ENCODE results near the gene ARHGEF6. TPM values are rescaled to one million over a fixed set of nuclear protein-coding genes. Genes with fewer than 3 reads are reported as not detected.
"Not testable (repeated sequence)": the region's sequence is repeated elsewhere in the genome, so short reads cannot be mapped to it uniquely, and the experiment has no call there.

Gene ARHGEF6
- total RNA-seq, 1 donor from 2014 or later, result 16.2 TPM

DNA sequence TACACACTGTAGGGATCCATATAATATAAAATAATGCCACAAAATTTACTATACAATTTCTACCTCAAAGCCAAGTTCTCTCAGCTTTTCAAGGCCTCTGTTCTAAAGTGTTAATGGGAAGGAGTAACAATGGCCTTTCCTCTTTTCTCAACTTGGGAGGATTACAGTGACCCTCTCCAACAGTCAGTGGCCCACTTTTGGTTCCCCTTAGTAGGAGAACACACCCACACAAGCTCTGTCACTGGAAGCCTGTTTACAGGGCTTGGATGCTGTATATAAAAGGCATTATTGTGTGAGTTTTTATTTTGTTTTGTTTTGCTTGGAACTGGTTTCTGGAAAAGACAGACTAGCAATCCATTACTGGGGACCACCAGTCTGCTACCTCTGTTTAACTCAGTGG is 1.8 kb downstream of the ARHGEF6 start:
- Histone ChIP-seq H3K4me1 (peaks cover 5% of the 10 kb centered on the region), H3K27ac (peak overlapping the region; percentile 21), H3K36me3 (no peaks in the 10 kb centered on the region), H3K27me3 (no peaks in the 10 kb centered on the region), H3K4me3 (no peak overlapping the region), H3K9me3 (no peaks in the 10 kb centered on the region)
- DNase-seq (ENCODE audit: extremely low spot score in 2 of 2), result no peak
- intact Hi-C loops (cut with DNase I), result no loop called here
- TF ChIP-seq POLR2A (IDR thresholded peaks at IDR 0.05) (no peak), POLR2AphosphoS5 (IDR thresholded peaks at IDR 0.05; ENCODE audit: insufficient read depth in 1 of 2, low read depth in 1 of 2) (no peak)
- TF ChIP-seq, protein P1, sequence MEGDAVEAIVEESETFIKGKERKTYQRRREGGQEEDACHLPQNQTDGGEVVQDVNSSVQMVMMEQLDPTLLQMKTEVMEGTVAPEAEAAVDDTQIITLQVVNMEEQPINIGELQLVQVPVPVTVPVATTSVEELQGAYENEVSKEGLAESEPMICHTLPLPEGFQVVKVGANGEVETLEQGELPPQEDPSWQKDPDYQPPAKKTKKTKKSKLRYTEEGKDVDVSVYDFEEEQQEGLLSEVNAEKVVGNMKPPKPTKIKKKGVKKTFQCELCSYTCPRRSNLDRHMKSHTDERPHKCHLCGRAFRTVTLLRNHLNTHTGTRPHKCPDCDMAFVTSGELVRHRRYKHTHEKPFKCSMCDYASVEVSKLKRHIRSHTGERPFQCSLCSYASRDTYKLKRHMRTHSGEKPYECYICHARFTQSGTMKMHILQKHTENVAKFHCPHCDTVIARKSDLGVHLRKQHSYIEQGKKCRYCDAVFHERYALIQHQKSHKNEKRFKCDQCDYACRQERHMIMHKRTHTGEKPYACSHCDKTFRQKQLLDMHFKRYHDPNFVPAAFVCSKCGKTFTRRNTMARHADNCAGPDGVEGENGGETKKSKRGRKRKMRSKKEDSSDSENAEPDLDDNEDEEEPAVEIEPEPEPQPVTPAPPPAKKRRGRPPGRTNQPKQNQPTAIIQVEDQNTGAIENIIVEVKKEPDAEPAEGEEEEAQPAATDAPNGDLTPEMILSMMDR (IDR thresholded peaks at IDR 0.05), result no peak

DNA sequence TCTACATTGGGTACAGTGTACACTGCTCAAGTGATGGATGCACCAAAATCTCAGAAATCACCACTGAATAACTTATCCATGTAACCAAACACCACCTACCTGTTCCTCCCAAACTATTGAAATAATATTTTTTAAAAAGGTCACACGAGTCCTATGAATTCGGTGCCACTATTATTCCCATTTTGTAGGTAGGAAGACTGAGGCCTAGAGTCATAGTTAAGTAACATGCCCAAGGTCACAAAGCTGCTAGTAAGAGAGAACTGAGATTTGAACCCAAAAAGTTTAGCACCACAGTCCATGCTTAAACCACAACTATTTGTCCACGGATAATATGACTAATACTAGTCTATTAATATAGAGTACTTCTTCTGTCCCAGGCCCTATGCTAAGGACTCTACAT is 2.7 kb downstream of the ARHGEF6 start:
- Histone ChIP-seq H3K9me3 (no peaks in the 10 kb centered on the region), H3K36me3 (no peaks in the 10 kb centered on the region), H3K27ac (no peak overlapping the region), H3K4me1 (peaks cover 5% of the 10 kb centered on the region), H3K4me3 (no peak overlapping the region), H3K27me3 (no peaks in the 10 kb centered on the region)
- TF ChIP-seq POLR2A (IDR thresholded peaks at IDR 0.05) (no peak), POLR2AphosphoS5 (IDR thresholded peaks at IDR 0.05; ENCODE audit: insufficient read depth in 1 of 2, low read depth in 1 of 2) (no peak)
- TF ChIP-seq, protein P1 (IDR thresholded peaks at IDR 0.05), result no peak
- no peak for DNase-seq (ENCODE audit: extremely low spot score in 2 of 2)
- intact Hi-C loops (cut with DNase I), result no loop called here

DNA sequence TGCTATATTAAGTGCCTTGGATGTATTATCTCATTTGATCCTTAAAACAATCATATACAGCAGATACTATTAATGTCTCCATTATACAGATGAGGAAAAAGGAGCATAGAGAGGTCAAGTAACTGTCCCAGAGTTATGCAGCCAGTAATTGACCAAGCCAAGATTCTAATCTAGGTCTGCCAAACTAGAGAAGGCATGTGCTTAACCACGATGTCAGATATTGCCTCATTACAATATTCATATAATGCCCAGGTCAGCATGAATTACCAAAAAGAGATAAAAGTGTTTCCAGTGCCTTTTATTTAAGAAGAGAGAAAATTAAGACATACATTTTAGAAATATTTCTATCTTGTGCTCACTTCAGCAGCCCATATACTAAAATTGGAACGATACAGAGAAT is 7.1 kb downstream of the ARHGEF6 start:
- H3K27me3 ChIP-seq, result no peaks in the 10 kb centered on the region
- intact Hi-C loops (cut with DNase I), result no loop called here
- TF ChIP-seq, protein P1 (IDR thresholded peaks at IDR 0.05), result no peak
- no peak for TF ChIP-seq POLR2A (IDR thresholded peaks at IDR 0.05)
- no peak for TF ChIP-seq POLR2AphosphoS5 (IDR thresholded peaks at IDR 0.05; ENCODE audit: insufficient read depth in 1 of 2, low read depth in 1 of 2)
- DNase-seq (ENCODE audit: extremely low spot score in 2 of 2), result no peak
- H3K9me3 ChIP-seq, result no peaks in the 10 kb centered on the region
- no peaks in the 10 kb centered on the region for H3K4me1 ChIP-seq
- H3K36me3 ChIP-seq, result no peaks in the 10 kb centered on the region
- no peak overlapping the region for H3K27ac ChIP-seq
- no peak overlapping the region for H3K4me3 ChIP-seq

DNA sequence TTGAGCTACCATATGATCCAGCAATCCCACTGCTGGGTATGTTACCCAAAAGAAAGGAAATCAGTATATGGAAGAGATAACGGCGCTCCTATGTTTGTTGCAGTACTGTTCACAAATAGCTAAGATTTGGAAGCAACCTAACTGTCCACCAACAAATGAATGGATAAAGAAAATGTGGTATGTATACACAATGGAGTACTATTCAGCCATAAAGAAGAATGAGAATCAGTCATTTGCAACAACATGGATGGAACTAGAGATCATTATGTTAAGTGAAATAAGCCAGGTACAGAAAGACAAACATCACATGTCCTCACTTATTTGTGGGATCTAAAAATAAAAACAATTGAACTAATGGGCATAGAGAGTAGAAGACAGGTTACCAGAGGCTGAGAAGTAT is 8.9 kb downstream of the ARHGEF6 start:
- intact Hi-C loops (cut with DNase I); H3K27me3 ChIP-seq; H3K9me3 ChIP-seq; H3K27ac ChIP-seq; H3K4me3 ChIP-seq; H3K36me3 ChIP-seq; DNase-seq (ENCODE audit: extremely low spot score in 2 of 2); H3K4me1 ChIP-seq: not testable (repeated sequence)

- H3K27ac ChIP-seq, result peak overlapping the region; percentile 91
These were observed 12.2 kb downstream of the ARHGEF6 start for GRCh38 chrX:136768469-136769084.

More at GRCh38 chrX:136768469-136769084, 12.2 kb downstream of the ARHGEF6 start:
- DNase-seq (ENCODE audit: extremely low spot score in 2 of 2), result no peak
- Histone ChIP-seq H3K9me3 (no peaks in the 10 kb centered on the region), H3K4me1 (peaks cover 13% of the 10 kb centered on the region), H3K27me3 (no peaks in the 10 kb centered on the region), H3K36me3 (no peaks in the 10 kb centered on the region), H3K4me3 (peak overlapping the region in 1 of 2 donors; percentile 65)
- TF ChIP-seq POLR2AphosphoS5 (IDR thresholded peaks at IDR 0.05; ENCODE audit: insufficient read depth in 1 of 2, low read depth in 1 of 2) (no peak), POLR2A (IDR thresholded peaks at IDR 0.05) (no peak)
- TF ChIP-seq, protein P1 (IDR thresholded peaks at IDR 0.05), result no peak
- intact Hi-C loops (cut with DNase I), result no loop called here

Measured in vagina (tissue), 2 donors.